Lower leg skin (tissue), 3 donors: ENCODE data around the gene PTDSS2.

Source experiments
- POLR2A ChIP-seq, 2 donors: fragments of 450-650 bp; IDR thresholded peaks; one replicate each; pipeline ENCODE4 v1.6.1; 2016 to 2017; ENCODE audit warnings: antibody characterized with exemption in 2 of 2, mild to moderate bottlenecking in 1 of 2, moderate library complexity in 1 of 2
- TF ChIP-seq, protein P1 (sequence below), 3 donors: fragments of 450-650 bp; IDR thresholded peaks; one replicate each; pipeline ENCODE4 v1.5.1; 2016; ENCODE audit warnings: antibody characterized with exemption in 3 of 3, mild to moderate bottlenecking in 3 of 3, moderate library complexity in 2 of 3

GRCh38 chr11:528815-529727, 79.0 kb downstream of the PTDSS2 start:
- no peak for TF ChIP-seq POLR2A (IDR thresholded peaks at IDR 0.05)
- TF ChIP-seq, protein P1, sequence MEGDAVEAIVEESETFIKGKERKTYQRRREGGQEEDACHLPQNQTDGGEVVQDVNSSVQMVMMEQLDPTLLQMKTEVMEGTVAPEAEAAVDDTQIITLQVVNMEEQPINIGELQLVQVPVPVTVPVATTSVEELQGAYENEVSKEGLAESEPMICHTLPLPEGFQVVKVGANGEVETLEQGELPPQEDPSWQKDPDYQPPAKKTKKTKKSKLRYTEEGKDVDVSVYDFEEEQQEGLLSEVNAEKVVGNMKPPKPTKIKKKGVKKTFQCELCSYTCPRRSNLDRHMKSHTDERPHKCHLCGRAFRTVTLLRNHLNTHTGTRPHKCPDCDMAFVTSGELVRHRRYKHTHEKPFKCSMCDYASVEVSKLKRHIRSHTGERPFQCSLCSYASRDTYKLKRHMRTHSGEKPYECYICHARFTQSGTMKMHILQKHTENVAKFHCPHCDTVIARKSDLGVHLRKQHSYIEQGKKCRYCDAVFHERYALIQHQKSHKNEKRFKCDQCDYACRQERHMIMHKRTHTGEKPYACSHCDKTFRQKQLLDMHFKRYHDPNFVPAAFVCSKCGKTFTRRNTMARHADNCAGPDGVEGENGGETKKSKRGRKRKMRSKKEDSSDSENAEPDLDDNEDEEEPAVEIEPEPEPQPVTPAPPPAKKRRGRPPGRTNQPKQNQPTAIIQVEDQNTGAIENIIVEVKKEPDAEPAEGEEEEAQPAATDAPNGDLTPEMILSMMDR (IDR thresholded peaks at IDR 0.05), result no peak
